HG03039 (cell line): Measurements from ENCODE around the gene IQGAP2.
"Not testable (repeated sequence)": the region's sequence is repeated elsewhere in the genome, so short reads cannot be mapped to it uniquely, and the experiment has no call there.

Experiments used
- ATAC-seq: cut with Tn5 transposase; IDR thresholded peaks from one replicate; pipeline ENCODE4 v1.9.1; 2021; ENCODE audit warnings: mild to moderate bottlenecking, moderate library complexity; ENCODE audit not compliant: unreplicated experiment

Gene IQGAP2

GRCh38 chr5:76414788-76415187, 11.7 kb downstream of the IQGAP2 start:
- ATAC-seq, result no peak

DNA sequence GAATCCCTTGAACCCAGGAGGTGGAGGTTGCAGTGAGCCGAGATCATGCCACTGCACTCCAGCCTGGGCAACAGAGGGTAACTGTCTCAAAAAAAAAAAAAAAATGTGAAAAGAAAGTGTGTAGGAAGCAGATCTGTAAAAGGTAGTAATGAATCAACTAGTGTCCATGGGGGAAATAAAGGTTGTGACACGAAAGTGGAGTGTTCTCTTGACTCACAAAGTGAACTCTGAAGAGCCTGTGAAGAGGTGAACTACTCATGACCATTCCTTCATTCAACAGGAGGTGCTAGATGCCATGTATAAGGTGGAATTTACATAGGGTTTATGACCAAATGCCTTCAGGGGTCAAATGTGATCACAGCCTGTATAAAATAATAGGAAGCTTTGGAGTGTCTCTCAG, 12.8 kb downstream of the IQGAP2 start:
- ATAC-seq, result no peak

GRCh38 chr5:76419597-76420298, 16.7 kb downstream of the IQGAP2 start:
- ATAC-seq, result no peak

DNA sequence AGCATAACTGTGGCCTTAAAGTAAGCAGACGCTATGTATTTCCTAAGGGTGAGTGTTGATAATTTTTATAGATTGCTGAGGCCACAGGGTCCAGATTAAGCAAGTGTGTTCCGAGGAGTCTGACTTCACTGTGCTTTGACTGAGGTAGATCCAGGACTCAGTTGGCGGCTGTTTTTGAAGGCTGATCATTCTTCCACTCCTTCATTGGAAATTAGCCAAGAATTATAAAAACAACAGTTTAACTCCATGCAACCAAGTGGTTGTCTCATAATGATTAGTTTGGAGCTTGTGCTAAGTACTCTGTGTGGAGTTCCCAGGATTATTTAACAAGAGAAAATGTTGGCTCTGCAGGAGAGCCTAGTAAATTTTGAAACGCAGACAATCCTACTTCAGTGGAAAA, 19.1 kb downstream of the IQGAP2 start:
- ATAC-seq, result no peak

- ATAC-seq, result no peak
These were observed 19.7 kb downstream of the IQGAP2 start for GRCh38 chr5:76422742-76423141.

- no peak for ATAC-seq
These were observed 22.1 kb downstream of the IQGAP2 start for GRCh38 chr5:76425146-76425545.

DNA sequence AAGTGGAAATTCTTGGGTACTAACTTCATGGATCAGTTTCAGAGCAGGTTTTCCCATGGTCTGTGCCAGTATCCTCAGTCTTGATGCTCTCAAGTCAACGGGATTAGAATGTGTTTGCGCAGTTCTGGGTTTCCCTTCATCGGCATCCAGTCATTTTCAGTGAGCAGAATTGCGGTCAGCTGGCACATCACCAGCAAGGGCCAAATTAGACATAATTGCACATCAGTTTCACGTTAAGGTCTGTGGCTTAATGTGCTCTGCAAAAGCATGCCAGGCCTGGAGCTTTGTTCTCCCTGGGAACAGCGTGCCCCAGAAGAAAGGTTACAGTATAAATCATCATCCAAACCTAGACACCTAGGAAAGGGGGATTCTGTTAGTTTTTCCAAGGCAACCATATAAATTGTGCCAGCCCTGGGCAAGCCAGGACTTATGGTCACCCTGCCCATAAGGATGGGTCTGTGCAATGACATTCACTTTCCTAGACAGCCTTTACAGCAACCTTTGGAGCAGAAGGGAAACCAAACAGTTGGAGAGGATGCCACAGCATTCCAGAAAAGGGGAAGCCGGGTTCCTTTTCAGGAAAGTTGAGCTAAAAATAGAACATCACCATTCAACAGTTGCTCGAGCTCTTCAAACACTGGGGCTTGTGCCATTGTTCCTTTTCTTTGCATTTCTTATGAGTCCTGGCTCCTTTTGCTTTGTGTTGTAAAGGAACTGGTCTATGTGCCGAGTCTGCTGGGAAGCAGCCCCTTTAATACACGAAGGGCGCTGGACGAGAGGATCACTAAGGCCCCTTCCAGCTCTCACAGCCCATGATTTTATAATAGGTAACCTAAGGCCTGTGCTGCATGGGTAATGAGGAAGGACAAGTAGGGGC, 23.1 kb downstream of the IQGAP2 start:
- ATAC-seq, result no peak

- ATAC-seq, result no peak
These were observed 24.4 kb downstream of the IQGAP2 start for GRCh38 chr5:76427206-76428140.

GRCh38 chr5:76428550-76428949, 25.5 kb downstream of the IQGAP2 start:
- not testable (repeated sequence) for ATAC-seq

DNA sequence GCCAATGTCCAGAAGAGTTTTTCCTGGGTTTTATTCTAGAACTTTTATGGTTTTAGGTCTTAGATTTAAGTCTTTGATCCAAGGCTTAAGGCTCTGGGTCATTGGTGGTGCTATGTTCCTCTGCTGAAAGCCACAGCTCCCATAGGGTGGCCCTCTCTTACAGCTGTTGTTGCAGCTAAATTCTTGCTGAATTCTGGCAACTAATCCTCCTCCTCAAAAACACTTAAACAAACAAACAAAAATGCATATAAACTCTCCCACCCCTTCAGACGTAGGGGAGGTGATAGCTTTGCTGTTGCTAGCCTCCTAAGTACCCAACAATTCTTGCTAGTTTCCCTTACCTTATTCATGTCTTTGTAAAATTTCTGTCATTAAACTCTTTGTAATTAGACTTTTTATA, 30.2 kb downstream of the IQGAP2 start:
- no peak for ATAC-seq

DNA sequence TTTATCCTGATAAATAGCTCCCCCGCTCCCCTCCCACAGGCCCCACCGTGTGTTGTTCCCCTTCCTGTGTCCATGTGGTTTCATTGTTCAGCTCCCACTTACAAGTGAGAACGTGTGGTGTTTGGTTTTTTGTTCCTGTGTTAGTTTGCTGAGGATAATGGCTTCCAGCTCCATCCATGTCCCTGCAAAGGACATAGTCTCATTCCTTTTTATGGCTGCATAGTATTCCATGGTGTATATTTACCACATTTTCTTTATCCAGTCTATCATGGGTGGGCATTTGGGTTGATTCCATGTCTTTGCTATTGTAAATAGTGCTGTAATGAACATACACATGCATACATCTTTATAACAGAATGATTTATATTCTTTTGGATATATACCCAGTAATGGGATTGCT, 34.4 kb downstream of the IQGAP2 start:
- not testable (repeated sequence) for ATAC-seq

DNA sequence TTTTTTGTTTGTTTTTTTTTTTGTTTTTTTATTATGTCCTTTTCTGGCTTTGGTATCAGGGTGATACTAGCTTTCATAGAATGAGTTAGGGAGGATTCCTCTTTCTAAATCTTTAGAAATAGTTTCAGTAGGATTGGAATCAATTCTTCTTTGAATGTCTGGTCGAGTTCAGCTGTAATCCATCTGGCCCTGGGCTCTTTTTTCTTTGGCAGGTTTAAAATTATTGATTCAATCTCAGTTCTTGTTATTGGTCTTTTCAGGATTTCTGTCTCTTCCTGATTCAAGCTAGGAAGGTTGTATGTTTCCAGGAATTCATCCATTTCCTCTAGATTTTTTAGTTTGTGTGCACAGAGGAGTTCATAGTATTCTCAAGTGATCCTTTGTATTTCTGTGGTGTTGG, 34.9 kb downstream of the IQGAP2 start:
- ATAC-seq, result no peak

DNA sequence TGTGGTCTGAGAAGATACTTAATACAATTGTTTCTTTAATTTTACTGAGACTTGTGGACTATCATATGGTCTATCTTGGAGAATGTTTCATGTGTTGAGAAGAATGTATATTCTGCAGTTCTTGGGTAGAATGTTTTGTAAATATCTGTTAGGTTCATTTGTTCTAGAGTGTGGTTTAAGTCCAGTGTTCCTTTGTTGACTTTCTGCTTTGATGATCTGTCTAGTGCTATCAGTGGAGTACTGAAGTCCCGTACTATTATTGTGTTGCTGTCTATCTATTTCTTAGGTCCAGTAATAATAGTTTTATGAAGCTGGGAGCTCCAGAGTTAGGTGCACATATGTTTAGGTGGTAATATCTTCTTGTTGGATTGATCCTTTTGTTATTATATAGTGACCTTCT, 36.1 kb downstream of the IQGAP2 start:
- ATAC-seq, result no peak

GRCh38 chr5:76439929-76440328, 36.8 kb downstream of the IQGAP2 start:
- ATAC-seq, result no peak

DNA sequence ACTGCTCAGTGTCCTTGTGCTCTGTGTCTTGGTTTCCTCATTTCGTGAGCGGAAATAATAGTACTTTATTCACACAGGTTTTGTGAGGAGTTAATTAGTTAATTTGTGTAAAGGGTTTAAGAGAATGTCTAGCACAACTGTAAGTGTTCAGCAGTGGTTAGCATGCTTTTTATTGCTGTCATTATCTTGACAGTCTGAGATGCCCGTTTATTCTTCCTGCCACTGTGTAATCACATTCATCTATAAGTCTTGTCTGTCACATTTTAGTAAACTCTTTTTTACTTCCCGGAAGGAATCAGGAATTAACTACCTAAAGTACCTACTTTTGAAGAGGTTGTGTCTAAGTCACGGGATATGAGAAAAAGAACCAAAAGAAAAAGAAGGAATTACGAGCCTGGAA, 38.0 kb downstream of the IQGAP2 start:
- ATAC-seq, result no peak

DNA sequence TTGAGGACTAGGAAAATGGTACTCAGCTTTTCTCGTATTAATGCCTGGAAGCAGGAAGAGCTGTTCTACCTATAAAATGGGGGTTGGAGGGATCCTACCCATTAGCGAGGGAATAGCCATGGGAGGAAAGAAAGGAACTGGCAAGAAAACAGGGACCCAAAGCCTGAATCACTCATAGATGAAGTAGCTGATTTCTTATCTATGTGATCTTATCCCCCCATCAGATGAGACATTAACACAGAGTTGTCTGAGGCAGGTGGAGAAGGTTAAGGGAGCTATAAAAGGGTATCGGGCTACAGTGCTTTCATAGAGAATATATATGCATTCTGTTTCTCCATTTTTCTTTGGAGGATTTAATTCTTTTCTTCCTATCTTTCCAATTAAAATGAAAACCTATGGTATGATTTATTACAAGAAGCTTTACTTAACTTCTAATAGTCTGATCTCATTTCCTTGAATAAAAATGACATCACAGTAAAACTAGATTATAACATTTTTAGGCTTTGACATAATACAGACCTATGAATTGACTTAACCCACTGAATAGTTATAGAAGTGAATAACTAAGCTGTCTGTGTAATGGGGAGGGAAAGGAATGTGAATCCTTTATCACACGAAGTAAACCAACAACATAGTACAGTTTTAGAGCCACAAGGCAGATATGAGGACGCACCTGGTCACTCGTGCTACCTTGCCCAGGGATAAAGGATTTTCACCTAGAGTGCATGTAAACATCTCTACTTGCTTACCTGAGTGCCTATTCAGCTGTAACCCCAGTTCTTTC, 39.0 kb downstream of the IQGAP2 start:
- ATAC-seq, result no peak

DNA sequence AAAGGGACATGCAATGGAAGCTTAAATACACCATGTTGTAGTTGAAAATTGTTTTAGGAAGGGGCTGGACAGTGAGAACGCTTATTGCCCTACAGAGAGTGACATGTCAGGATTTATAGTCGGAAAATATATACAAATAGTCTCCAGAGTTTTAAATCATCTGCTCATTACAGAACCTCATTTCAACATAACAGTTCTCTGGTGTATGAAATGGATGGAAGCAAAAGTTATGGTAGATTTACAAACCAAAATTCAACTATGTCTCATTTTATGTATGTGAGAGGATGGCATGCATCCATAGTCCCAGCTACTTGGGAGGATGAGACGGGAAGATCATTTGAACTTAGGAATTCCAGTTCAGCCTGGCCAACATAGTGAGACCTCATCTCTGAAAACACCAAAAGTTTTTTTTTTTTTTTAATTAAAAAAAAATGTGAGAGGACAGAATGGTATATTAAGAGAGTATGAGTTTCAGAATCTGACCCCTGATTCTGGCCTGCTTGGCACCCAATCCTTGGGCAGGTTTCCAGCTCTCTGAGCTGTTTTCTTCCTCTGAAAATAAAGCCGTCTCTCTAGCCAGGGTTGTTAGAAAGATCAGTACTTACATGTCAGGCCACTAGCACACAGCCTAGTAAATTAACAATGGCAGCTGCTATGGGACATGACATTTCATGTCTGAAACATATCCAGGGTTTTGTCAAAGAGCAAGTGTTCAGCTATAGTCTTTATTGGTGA, 40.1 kb downstream of the IQGAP2 start:
- ATAC-seq, result no peak

- no peak for ATAC-seq
These were observed 42.0 kb downstream of the IQGAP2 start for GRCh38 chr5:76445063-76445462.

- no peak for ATAC-seq
These were observed 42.7 kb downstream of the IQGAP2 start for GRCh38 chr5:76445830-76446229.

- ATAC-seq, result no peak
These were observed 43.7 kb downstream of the IQGAP2 start for GRCh38 chr5:76446776-76447175.
